WERI-Rb-1 (cell line): ENCODE results near the gene PTGES2.
"Not testable (repeated sequence)": the region's sequence is repeated elsewhere in the genome, so short reads cannot be mapped to it uniquely, and the experiment has no call there.

ENCODE experiments used
- DNase-seq: peaks from one replicate; pipeline ENCODE4 v3.0.0-alpha.2; 2020
- H3K27ac ChIP-seq: fragments of 250-450 bp; sonication (Bioruptor Pico); 2 replicates; pipeline ENCODE4 v1.5.1; 2020; ENCODE audit warnings: mild to moderate bottlenecking, moderate library complexity
- H3K27me3 ChIP-seq: fragments of 250-450 bp; sonication (Bioruptor Pico); 2 replicates; pipeline ENCODE4 v1.5.1; 2021; ENCODE audit warnings: mild to moderate bottlenecking, low read depth, moderate library complexity; ENCODE audit not compliant: insufficient read depth, severe bottlenecking
- H3K36me3 ChIP-seq: fragments of 250-450 bp; sonication (Bioruptor Pico); 2 replicates; pipeline ENCODE4 v1.5.1; 2020; ENCODE audit warnings: mild to moderate bottlenecking, moderate library complexity
- H3K4me3 ChIP-seq: 2 replicates; pipeline ENCODE4 v1.5.1; 2011; ENCODE audit warnings: low read depth, mild to moderate bottlenecking, control low read depth, low read length
- H3K9me3 ChIP-seq: fragments of 250-450 bp; sonication (Bioruptor Pico); 2 replicates; pipeline ENCODE4 v1.5.1; 2021; ENCODE audit warnings: mild to moderate bottlenecking, moderate library complexity; ENCODE audit not compliant: severe bottlenecking
- CTCF ChIP-seq: IDR thresholded peaks from 2 replicates; pipeline ENCODE4 v1.5.1; 2011; ENCODE audit warnings: low read depth, mild to moderate bottlenecking, control low read depth, inconsistent platforms, low read length

PTGES2 gene

GRCh38 chr9:128114326-128115186 is 13.0 kb downstream of the PTGES2 start:
- Histone ChIP-seq H3K9me3 (peaks cover 6% of the 10 kb centered on the region), H3K36me3 (peaks cover 29% of the 10 kb centered on the region), H3K27me3 (no peaks in the 10 kb centered on the region), H3K4me3 (no peak overlapping the region), H3K27ac (peak overlapping the region; percentile 81)
- no peak for TF ChIP-seq CTCF
- no peak for DNase-seq

GRCh38 chr9:128113526-128114325 is 13.8 kb downstream of the PTGES2 start:
- Histone ChIP-seq H3K4me3 (no peak overlapping the region), H3K27ac (peak overlapping the region; percentile 81), H3K27me3 (no peaks in the 10 kb centered on the region), H3K9me3 (peaks cover 6% of the 10 kb centered on the region), H3K36me3 (peaks cover 29% of the 10 kb centered on the region)
- peak; percentile 88 for DNase-seq
- no peak for TF ChIP-seq CTCF

- DNase-seq, H3K4me3 ChIP-seq, H3K9me3 ChIP-seq, H3K27ac ChIP-seq, H3K27me3 ChIP-seq: not testable (repeated sequence)
- peaks cover 48% of the 10 kb centered on the region for H3K36me3 ChIP-seq
Observed at GRCh38 chr9:128111726-128112125, 15.8 kb downstream of the PTGES2 start.

- peak; percentile 72 for DNase-seq
- no peak for TF ChIP-seq CTCF
- Histone ChIP-seq H3K9me3 (peaks cover 6% of the 10 kb centered on the region), H3K27ac (peak overlapping the region; percentile 56), H3K36me3 (peaks cover 57% of the 10 kb centered on the region), H3K27me3 (no peaks in the 10 kb centered on the region), H3K4me3 (0 out of 2 replicates have a peak overlapping the region, but pooled peaks have one; percentile 9)
Observed at GRCh38 chr9:128109050-128109709, 18.3 kb downstream of the PTGES2 start.

- Histone ChIP-seq H3K27me3 (no peaks in the 10 kb centered on the region), H3K27ac (peak overlapping the region; percentile 37), H3K36me3 (peaks cover 59% of the 10 kb centered on the region), H3K4me3 (no peak overlapping the region), H3K9me3 (peaks cover 2% of the 10 kb centered on the region)
- peak; percentile 22 for DNase-seq
- TF ChIP-seq CTCF: no peak
Observed at GRCh38 chr9:128108269-128109049, 19.1 kb downstream of the PTGES2 start.
